ENCODE results near the gene ARNT2. TPM values are rescaled to one million over a fixed set of nuclear protein-coding genes. Genes with fewer than 3 reads are reported as not detected.

Gene ARNT2
- total RNA-seq, 1 donor from 2014 or later, result 9.1 TPM

GRCh38 chr15:80517290-80517689 lies 113.1 kb downstream of the ARNT2 start:
- no peak for DNase-seq (ENCODE audit: low read depth)
- no peak overlapping the region for H3K4me3 ChIP-seq (ENCODE audit: low read depth, low read length)
- no peak for TF ChIP-seq CTCF (conservative IDR thresholded peaks at IDR 0.05; ENCODE audit: low read depth, low read length)

- DNase-seq (ENCODE audit: low read depth), result no peak
Measured at GRCh38 chr15:80518522-80518921, 114.3 kb downstream of the ARNT2 start.

GRCh38 chr15:80523746-80524145 lies 119.6 kb downstream of the ARNT2 start:
- no peak overlapping the region for H3K4me3 ChIP-seq (ENCODE audit: low read depth, low read length)
- DNase-seq (ENCODE audit: low read depth), result no peak
- TF ChIP-seq CTCF (conservative IDR thresholded peaks at IDR 0.05; ENCODE audit: low read depth, low read length), result no peak

More at GRCh38 chr15:80518522-80518921, 114.3 kb downstream of the ARNT2 start:
- no peak for TF ChIP-seq CTCF (conservative IDR thresholded peaks at IDR 0.05; ENCODE audit: low read depth, low read length)
- H3K4me3 ChIP-seq (ENCODE audit: low read depth, low read length), result no peak overlapping the region

- H3K4me3 ChIP-seq (ENCODE audit: low read depth, low read length), result no peak overlapping the region
- no peak for TF ChIP-seq CTCF (conservative IDR thresholded peaks at IDR 0.05; ENCODE audit: low read depth, low read length)
- no peak for DNase-seq (ENCODE audit: low read depth)
Measured at GRCh38 chr15:80525853-80526252, 121.7 kb downstream of the ARNT2 start.

GRCh38 chr15:80526556-80527340 lies 122.6 kb downstream of the ARNT2 start:
- TF ChIP-seq CTCF (conservative IDR thresholded peaks at IDR 0.05; ENCODE audit: low read depth, low read length), result no peak
- DNase-seq (ENCODE audit: low read depth), result no peak
- no peak overlapping the region for H3K4me3 ChIP-seq (ENCODE audit: low read depth, low read length)

GRCh38 chr15:80527406-80527805 lies 123.2 kb downstream of the ARNT2 start:
- no peak overlapping the region for H3K4me3 ChIP-seq (ENCODE audit: low read depth, low read length)
- DNase-seq (ENCODE audit: low read depth), result no peak
- no peak for TF ChIP-seq CTCF (conservative IDR thresholded peaks at IDR 0.05; ENCODE audit: low read depth, low read length)

- TF ChIP-seq CTCF (conservative IDR thresholded peaks at IDR 0.05; ENCODE audit: low read depth, low read length), result no peak
- H3K4me3 ChIP-seq (ENCODE audit: low read depth, low read length), result no peak overlapping the region
- no peak for DNase-seq (ENCODE audit: low read depth)
Measured at GRCh38 chr15:80527961-80528360, 123.8 kb downstream of the ARNT2 start.

Measured in epithelial cell of proximal tubule (primary cell).